Measurements from ENCODE around the gene NUP214. TPM values are rescaled to one million over a fixed set of nuclear protein-coding genes. Genes with fewer than 3 reads are reported as not detected.

NUP214 gene
- total and polyA plus RNA-seq, 2 of the 4 experiments (the other 2 are of a cell fraction): 7.9 to 13.4 TPM

GRCh38 chr9:131078427-131079366, 46.7 kb upstream of the NUP214 start:
- no peak overlapping the region for H3K23ac ChIP-seq (ENCODE audit: low read depth, low read length)
- no peak overlapping the region for H3K56ac ChIP-seq (ENCODE audit: extremely low read depth, insufficient read depth, low read length)
- H3K36me3 ChIP-seq (ENCODE audit: control insufficient read depth, insufficient read depth, low read length): no peaks in the 10 kb centered on the region
- no peak overlapping the region for H2AK5ac ChIP-seq (ENCODE audit: low read depth, low read length)
- no peak overlapping the region for H4K8ac ChIP-seq (ENCODE audit: low read depth in 2 of 2, low read length in 2 of 2)
- ChIA-PET CTCF (no interaction called here), POLR2A (ENCODE audit: unreplicated experiment) (no interaction called here)
- no peak overlapping the region for H2BK20ac ChIP-seq (ENCODE audit: low read depth, low read length)
- no peak overlapping the region for H3K14ac ChIP-seq (replicated peaks; ENCODE audit: low read depth, low read length)
- dilution Hi-C loops (cut with HindIII; ENCODE audit: low sequenced_read_pairs, unreplicated experiment): no loop called here
- no peak overlapping the region for H2BK5ac ChIP-seq (ENCODE audit: low read depth, low read length, poor library complexity, severe bottlenecking)
- H2BK120ac ChIP-seq (ENCODE audit: low read depth, low read length): no peak overlapping the region
- H4K91ac ChIP-seq (ENCODE audit: insufficient read depth, low read depth, low read length): no peak overlapping the region
- no peaks in the 10 kb centered on the region for H4K20me1 ChIP-seq (ENCODE audit: insufficient read depth, low read length)
- no peak overlapping the region for H4K5ac ChIP-seq (ENCODE audit: low read depth, low read length)
- no peak overlapping the region for H3K4me3 ChIP-seq (ENCODE audit: insufficient read depth, low read depth, low read length)
- H3K9ac ChIP-seq (ENCODE audit: low read depth, low read length): no peak overlapping the region
- no peaks in the 10 kb centered on the region for H3K9me3 ChIP-seq (ENCODE audit: control insufficient read depth, insufficient read depth, low read length)
- WGBS, 2 experiments (ENCODE audit: extremely low coverage in 2 of 2, insufficient read length in 1 of 2): 78% methylated on average over 8 of the region's 17 CpGs; no CpG with 5 or more reads in 1 of the 2 experiments
- H3K18ac ChIP-seq (ENCODE audit: low read depth, low read length): no peak overlapping the region
- TF ChIP-seq MAFK (IDR thresholded peaks at IDR 0.05; ENCODE audit: low read depth, low read length) (no peak), SMC3 (IDR thresholded peaks at IDR 0.05; ENCODE audit: low read depth, low read length) (no peak), USF2 (IDR thresholded peaks at IDR 0.05; ENCODE audit: low read depth, low read length) (no peak), RAD21 (IDR thresholded peaks at IDR 0.05; ENCODE audit: low read length) (no peak), MAZ (IDR thresholded peaks at IDR 0.05; ENCODE audit: borderline replicate concordance, low read depth, low read length) (no peak), MXI1 (IDR thresholded peaks at IDR 0.05; ENCODE audit: borderline replicate concordance, low read depth, low read length) (no peak), CHD1 (IDR thresholded peaks at IDR 0.05; ENCODE audit: low read depth, low read length) (no peak), RFX5 (IDR thresholded peaks at IDR 0.05; ENCODE audit: low read depth, low read length) (no peak), FOS (IDR thresholded peaks at IDR 0.05; ENCODE audit: low read depth, low read length) (no peak)
- TF ChIP-seq, protein P1, sequence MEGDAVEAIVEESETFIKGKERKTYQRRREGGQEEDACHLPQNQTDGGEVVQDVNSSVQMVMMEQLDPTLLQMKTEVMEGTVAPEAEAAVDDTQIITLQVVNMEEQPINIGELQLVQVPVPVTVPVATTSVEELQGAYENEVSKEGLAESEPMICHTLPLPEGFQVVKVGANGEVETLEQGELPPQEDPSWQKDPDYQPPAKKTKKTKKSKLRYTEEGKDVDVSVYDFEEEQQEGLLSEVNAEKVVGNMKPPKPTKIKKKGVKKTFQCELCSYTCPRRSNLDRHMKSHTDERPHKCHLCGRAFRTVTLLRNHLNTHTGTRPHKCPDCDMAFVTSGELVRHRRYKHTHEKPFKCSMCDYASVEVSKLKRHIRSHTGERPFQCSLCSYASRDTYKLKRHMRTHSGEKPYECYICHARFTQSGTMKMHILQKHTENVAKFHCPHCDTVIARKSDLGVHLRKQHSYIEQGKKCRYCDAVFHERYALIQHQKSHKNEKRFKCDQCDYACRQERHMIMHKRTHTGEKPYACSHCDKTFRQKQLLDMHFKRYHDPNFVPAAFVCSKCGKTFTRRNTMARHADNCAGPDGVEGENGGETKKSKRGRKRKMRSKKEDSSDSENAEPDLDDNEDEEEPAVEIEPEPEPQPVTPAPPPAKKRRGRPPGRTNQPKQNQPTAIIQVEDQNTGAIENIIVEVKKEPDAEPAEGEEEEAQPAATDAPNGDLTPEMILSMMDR (conservative IDR thresholded peaks at IDR 0.05; ENCODE audit: low read depth, low read length): no peak
- TF ChIP-seq, protein P2, sequence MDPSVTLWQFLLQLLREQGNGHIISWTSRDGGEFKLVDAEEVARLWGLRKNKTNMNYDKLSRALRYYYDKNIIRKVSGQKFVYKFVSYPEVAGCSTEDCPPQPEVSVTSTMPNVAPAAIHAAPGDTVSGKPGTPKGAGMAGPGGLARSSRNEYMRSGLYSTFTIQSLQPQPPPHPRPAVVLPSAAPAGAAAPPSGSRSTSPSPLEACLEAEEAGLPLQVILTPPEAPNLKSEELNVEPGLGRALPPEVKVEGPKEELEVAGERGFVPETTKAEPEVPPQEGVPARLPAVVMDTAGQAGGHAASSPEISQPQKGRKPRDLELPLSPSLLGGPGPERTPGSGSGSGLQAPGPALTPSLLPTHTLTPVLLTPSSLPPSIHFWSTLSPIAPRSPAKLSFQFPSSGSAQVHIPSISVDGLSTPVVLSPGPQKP (IDR thresholded peaks at IDR 0.05; ENCODE audit: borderline replicate concordance, low read depth, low read length): no peak
- intact Hi-C loops (cut with micrococcal nuclease): no loop called here
- H3K4me2 ChIP-seq (ENCODE audit: low read depth, low read length): no peak overlapping the region
- no peaks in the 10 kb centered on the region for H3K4me1 ChIP-seq (ENCODE audit: control insufficient read depth, insufficient read depth, low read length)
- BruUV-seq (replicated peaks): no TSS peak
- no peaks in the 10 kb centered on the region for H3K9me1 ChIP-seq (ENCODE audit: insufficient read depth, low read length)
- H3K27me3 ChIP-seq (ENCODE audit: control insufficient read depth, insufficient read depth, low read length): peaks cover 55% of the 10 kb centered on the region
- ATAC-seq (ENCODE audit: low read depth) (no peak), DNase-seq (no peak)
- H2AK9ac ChIP-seq (replicated peaks; ENCODE audit: low read depth, low read length, poor library complexity): no peak overlapping the region
- no peak overlapping the region for H3K27ac ChIP-seq (ENCODE audit: insufficient read depth, low read length)
- no peaks in the 10 kb centered on the region for H3K79me1 ChIP-seq (ENCODE audit: low read depth in 1 of 2, low read length in 2 of 2)
- H3K4ac ChIP-seq (ENCODE audit: low read depth, low read length): no peak overlapping the region
- no peak overlapping the region for H2AFZ ChIP-seq (replicated peaks; ENCODE audit: low read length, poor library complexity)
- H2BK15ac ChIP-seq (ENCODE audit: low read depth, low read length): no peak overlapping the region
- in situ Hi-C loops (cut with MboI; ENCODE audit: low sequenced_read_pairs): no loop called here
